Central memory CD4-positive, alpha-beta T cell (primary cell): ENCODE results near the gene UBN1.
"Not testable (repeated sequence)": the region's sequence is repeated elsewhere in the genome, so short reads cannot be mapped to it uniquely, and the experiment has no call there.

Experiments
- DNase-seq: peaks from one replicate; pipeline ENCODE4 v3.0.0; 2022

Gene UBN1

DNA sequence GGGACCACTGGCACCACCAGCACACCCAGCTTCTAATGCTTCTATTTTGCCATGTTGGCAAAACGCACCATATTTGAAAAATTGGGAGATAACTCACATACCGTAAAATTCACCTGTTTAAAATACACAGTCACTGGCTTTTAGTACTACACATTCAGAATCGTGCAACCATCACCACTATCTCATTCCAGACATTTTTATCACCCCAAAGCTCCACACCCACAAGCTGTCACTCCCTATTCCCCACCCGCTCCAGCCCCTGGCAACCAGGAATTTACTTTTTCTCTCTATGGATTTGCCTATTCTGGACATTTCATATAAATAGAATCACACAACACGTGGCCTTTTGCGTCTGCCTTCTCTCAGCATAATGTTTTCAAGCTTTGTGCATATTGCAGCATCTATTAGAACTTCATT lies 64.7 kb downstream of the UBN1 start:
- DNase-seq = no peak

DNA sequence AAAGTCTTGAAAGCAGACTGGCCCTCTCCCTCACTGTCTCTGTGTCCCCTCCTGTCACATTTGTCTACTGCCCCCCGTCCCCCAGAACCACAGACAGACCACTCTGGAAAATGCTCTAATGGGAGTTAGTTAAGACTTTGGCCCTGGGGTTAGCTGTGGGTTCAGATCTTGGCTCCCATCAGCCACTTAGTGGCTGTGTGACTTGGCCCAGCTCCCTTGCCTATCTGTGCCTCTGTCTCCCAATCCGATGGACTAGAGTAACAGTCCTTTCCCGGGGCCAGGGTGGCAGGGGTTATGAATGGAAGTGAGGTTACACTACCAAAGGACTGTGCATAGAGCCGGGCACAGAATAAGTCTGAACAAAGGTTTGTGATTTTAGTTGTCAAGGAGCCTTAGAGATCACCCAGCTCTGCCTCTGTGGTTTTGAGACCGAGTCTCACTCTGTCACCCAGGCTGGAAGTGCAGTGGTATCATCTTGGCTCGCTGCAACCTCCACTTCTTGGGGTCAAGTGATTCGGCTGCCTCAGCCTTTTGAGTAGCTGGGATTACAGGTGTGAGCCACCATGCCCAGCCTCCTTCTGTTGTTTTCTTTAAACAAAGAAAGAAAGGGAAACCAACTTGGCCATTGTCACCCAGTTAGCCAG lies 66.0 kb downstream of the UBN1 start:
- no peak for DNase-seq

DNA sequence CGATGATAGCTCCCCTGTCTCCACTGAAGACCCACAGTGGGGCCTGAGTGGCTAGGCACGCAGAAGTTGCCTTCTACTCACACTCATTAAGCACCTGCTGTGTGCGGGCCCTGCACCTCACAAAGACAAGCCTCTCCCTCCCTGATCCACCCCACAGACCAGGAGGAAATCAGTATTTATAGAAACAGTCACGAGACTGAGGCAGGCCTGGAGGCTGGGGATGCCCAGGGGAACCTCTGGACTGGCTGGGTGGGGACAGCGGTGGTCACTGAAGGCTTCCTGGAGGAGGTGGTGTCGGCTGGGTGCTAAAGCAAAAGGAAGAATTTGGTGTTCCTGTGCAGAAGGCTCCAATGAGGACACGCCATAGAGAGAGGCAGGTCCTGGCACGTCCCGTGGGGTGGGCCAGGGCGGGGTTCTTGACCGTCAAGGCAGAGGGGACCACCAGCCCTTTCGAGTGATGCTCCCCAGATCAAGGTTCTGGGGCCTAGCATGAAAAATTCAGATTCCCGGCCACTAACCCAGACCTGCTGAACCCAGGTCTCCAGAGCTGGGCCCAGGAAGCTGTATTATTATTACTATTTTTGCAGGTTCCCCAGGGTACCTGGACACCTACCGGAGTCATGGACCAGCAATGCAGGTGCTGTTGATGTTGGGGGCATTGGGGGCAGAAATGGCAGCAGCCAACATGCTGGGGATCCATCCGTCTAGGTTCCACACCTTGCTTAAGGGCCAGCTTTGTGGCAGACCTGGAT lies 66.7 kb downstream of the UBN1 start:
- DNase-seq = no peak

DNA sequence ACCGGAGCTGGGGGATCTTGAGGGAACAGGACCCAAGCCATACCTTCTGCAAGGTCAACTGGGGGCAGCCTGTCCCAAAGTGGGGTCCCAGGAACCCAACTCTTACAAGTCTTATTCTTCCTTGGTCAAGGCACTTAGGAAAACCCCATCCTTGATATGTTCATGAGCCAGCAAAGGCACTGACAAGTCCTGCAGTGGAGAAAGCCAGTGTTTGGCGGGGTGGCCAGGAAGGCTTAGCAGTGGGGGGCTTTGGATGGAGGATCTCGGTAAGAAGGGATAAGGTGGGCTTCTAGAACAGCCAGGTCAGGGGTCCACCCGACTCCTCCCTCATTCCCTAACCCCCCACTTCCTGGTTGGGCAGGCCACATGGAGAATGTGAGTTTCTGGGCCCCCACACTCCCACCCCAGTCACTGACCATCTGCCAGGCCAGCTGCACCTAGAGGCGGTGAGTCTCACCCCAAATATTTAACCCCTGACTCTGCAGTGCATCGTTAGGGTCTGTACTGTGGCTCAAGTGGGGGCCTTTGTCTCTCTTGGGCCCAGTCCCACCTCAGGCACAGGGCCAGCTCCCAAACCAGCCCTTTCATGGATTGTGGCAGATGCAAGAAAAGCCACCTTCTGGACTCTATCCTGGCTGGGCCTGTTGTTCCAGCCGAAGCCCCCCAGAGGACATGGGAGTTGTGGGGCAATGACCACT lies 67.4 kb downstream of the UBN1 start:
- no peak for DNase-seq

DNA sequence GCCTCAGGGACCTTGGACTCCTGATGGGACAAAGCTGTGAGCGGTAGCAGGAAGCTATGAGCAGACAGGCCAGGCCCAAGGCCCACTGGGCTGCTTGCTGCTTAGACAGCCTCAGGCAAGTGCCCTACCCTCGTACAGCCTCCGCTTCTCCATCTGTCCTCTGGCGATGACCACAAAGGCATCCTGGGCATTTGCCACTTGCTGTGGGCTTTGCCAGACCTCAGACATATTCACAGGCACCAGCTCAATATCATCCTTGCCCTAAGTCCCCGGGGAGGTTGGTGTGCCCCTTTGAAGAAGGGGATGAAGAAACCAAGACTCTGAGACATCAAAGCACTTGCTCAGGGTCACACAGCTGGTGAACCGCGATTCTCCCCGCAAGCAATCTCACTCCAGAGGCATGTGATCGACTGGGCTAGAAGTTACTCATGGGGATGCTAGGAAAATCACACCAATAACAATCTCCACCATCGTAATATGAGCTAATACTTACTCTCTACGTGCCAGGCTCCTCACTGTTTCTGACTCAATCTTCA lies 68.0 kb downstream of the UBN1 start:
- no peak for DNase-seq

DNA sequence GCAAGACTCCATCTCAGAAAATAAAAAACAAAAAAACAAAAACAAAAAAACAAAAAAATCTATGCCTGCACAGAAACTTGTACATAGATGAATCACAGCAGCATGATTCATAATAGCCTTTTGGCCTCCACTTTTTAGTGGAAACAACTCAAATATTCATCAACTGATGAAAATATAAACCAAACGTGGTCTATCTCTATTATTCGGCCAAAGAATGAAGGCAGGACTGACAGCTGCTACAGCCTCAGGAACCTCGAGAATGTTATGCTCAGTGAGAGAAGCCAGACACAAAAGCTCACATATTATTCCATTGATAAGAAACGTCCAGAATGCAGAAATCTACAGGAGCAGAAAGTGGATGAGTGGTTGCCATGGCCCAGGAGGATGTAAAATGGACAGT lies 69.8 kb downstream of the UBN1 start:
- DNase-seq = no peak

DNA sequence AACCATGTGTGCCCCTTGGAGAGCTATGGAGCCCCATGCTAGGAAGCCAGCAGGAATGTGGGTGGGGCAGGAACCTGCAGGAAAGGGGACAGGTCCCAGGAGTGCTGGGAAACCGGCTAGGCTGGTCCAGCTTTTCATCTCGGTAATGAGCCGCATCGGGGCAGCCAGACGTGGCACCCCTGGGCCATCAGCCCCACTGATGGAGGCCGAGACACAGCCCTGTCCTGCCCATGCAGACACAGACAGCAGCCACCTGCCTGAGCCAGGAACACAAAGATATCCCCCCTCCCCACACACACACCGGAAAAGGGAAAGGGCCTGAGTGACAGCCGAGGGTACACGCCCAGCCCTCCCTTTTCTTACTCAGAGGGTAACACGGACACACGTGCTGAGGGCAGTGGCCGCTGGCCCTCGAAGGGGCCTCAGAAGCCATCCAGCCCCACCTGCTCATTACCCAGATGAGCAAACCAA lies 71.5 kb downstream of the UBN1 start:
- DNase-seq = no peak

DNA sequence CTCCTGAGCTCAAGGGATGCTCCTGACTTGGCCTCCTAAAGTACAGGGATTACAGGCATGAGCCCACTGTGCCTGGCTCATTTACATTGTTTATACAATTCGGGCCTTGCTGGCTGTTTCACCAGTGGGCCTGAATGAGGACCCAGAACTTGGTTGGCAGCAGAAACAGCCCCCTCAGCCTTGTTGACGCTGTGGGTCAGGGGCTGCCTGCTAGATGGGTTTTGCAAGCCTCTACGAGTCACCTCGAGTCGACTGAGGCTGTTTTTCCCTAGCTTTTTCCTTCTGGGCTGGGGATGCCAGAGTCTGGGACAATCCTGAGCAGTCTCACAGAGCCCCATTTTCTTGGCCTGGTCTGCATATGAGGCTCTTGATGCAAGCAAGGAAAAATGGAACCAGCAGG lies 73.5 kb downstream of the UBN1 start:
- DNase-seq = no peak

DNA sequence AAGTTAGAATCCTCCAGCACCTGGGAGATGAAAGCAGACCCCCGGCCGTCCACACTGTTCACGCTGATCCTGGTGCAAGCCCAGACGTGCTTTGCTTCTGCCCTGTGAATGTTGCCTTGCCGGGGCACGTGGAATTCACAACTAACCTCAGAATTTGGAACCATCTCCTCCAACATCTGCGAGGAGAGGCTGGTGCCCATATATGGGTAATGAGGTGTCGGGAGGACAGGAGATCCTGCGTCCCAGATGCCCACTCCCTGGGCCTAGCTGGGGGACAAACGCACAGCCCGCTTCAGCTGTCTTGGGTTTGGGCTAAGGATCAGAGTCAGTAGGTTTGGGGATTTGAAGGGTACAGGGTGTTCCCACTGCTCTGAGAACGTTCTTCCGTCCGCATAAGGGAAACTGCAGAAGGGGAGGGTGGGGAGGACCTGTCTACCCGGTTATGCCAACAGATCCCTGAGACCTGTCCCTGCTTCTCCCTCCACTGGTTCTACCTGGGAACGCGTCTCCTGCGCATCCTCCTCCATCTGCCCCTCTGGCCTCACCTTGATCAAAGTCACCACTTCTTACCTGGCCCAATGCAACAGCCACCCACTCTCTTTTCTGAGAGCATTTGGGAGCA lies 75.6 kb downstream of the UBN1 start:
- DNase-seq = no peak

DNA sequence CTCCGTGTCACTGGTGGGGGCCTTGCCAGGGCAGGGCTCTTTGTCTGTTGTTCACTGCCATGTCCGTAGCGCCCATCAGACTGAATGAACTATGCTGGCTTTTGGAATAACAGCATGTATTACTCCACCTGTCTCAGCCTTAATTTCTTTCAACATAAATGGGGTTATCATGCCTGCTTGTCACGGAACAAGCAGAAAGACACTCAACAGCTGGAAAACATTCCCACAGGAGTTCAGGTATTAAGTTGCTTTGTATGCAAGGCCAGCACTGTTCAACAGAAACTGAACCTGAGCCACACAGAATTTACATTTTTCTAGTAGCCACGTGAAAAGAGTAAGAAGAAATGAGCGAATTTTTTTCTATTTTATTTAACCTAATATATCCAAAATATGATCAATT lies 76.6 kb downstream of the UBN1 start:
- no peak for DNase-seq

DNA sequence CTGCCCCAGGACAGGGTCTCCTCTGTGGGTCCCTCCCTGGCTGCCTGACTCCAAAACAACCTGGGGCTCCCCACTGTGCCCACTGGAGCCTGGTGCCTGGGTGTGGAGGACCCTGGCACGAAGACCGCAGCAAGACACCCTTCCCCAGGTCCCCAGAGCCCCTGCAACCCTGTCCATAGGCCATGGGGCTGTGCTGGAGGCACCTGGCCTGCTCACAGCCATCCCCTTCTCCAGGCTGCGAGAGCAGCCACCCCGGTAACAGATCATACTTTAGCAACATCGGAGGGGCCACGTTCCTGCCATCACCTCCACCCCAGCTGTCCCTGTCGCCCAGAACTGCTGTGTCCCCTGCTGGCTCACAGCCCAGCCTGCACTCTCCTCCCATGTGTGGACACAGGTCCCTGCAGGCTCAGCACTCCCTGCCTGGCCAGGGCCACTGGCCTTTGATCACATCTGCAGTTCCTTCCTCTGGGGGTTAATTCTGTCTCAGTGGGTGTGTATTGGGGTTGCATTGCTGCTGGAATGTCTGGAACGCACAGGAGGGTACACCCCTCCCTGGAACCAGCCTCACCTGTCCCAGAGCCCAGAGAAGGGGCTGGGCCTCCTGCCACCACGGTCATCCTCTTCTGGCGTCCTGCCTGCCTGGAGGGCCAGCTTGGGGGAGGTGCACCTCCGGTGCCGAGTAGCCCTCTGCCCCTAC lies 77.5 kb downstream of the UBN1 start:
- DNase-seq = no peak

DNA sequence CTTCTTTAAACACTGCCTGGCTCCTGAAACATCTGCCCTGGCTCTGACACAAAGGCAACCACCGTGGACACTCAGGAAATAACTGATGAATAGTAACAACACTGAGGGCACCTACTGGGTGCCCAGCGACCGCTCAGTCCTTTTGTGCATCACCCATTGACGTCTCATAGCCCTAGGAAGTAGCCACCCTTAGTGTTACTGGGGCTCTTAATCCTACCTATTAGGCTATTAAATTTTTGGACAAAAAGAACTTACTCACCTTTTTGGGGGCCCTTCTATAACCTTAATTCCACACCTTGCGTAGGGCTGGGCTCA lies 78.0 kb downstream of the UBN1 start:
- no peak for DNase-seq

DNA sequence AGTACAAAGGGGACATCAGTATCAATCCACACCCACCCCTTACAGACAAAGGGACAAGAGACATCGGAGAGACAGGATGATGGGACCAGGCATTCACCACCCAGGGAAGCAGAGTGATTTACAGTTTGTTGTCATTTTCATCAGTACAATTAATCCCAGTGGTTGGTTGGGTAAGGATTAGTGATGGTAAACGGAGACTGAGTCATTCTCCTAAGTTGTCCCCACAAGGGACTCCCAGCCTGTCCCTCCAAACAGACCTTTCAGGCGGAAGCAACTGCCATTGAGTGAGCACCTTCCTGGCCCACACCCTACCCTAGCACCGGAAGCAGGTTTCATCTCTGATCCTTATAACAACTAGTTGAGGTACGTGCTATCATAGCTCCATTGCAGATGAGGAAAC lies 78.5 kb downstream of the UBN1 start:
- no peak for DNase-seq

DNA sequence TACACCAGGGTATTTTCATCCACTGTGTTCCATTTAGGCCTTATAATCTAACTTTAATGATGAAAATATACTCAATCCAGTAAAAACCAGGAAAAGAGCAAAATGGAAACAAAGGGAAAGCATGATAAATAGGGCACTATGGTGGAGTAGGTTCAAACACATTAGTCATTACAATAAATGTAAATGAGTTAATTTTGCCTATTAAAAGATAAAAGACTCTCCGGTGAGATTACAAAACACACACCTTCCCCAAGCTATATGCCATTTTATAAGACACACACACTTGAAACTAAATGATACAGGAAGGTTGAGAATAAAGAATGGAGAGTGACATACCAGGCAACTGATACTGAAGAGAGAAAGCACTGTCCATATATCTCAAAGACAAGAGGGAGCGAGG lies 79.6 kb downstream of the UBN1 start:
- no peak for DNase-seq

DNA sequence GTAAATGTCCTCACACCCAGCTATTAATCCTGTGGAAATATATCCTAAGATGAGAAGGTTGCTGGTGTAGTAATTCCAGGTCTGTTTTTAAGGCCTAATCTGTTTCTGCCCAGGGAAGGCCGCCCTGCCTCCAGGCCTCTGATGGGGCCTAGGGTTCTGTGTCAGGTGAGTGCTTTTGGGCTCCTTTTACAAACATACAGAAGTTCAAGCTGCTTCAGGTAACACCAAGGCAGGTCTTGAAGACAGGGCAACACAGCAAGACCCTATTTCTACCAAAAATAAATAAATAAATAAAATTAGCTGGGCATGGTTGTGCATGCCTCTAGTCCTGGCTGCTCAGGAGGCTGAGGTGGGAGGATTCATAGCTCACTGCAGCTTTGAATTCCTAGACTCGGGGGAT lies 80.4 kb downstream of the UBN1 start:
- no peak for DNase-seq

DNA sequence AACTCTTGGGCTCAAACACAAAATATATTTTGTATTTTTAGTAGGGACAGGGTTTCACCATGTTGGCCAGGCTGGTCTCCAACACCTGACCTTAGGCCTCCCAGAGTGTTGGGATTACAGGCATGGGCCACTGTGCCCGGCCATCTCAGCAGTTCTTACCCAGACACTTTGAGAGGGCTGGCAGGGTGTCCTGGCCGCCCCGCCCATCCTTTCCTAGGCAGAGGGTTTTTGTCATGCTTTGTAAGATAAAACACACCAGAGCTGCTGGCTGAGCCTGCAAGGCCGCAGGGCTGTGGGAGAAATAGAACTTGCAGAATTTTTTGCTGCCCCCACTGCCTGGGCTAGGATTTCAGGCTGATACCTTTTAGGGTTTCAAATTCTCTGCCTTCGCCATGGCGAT lies 80.9 kb downstream of the UBN1 start:
- DNase-seq = no peak

DNA sequence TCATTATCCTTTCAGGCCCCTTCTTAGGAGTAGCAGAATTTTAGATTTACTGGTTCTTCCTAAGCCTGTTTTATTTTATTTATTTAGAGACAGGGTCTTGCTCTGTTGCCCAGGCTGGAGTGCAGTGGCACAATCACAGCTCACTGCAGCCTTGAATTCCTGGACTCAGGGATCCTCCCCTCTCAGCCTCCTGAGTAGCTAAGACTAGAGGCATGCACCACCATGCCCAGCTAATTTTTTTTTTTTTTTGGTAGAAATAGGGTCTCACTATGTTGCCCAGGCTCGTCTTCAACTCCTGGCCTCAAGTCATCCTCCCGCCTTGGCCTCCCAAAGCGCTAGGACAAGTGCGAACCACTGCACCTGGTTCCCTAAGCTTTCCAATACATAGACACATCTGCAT lies 82.3 kb downstream of the UBN1 start:
- DNase-seq = not testable (repeated sequence)

DNA sequence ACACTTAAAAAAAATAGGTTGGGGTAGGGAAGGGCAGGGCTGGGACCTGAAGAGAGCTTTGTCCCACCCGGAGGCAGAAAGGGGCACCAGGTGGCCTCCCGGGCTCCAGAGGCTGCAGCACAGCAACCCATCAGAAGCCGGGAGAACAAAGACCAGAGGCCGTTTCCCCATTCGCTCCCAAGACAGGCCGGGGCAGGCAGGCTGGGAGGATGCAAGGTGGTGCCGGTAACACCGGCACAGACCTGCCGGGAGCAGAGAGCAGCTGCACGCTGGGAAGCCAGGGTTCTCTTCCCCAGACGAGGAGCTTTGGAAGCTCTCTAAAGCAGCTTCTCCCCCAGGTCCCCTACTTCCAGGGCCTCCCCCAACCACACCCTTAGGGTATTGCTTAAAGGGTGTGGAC lies 84.1 kb downstream of the UBN1 start:
- no peak for DNase-seq
